ENCODE data around the gene LIPI. TPM values are rescaled to one million over a fixed set of nuclear protein-coding genes. Genes with fewer than 3 reads are reported as not detected.

LIPI gene
- total RNA-seq, result not detected

DNA sequence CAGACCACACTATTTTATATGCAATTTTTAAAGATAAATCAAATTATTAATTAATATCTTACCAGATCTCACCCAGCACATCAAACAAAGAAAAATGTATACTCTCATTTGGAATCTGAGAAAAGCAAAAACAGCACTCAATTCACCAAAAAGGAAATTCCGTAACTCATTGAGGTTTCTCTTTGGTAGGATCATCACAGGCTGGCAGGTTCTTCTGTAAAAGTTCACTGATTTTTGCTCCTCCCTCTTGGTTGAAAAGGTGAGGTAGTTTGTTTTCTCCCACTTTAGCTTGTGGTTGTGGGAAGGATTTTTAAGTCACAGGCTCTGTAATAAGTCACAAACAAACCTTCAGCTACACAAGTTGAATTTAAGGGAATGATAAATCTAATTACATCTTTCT lies at the start of gene LIPI:
Gene LIPI (minus strand): TSS at position 218 of the 400 bp plus-strand sequence. CDS start 110 bp downstream, at position 108.
- TF ChIP-seq, protein P1, sequence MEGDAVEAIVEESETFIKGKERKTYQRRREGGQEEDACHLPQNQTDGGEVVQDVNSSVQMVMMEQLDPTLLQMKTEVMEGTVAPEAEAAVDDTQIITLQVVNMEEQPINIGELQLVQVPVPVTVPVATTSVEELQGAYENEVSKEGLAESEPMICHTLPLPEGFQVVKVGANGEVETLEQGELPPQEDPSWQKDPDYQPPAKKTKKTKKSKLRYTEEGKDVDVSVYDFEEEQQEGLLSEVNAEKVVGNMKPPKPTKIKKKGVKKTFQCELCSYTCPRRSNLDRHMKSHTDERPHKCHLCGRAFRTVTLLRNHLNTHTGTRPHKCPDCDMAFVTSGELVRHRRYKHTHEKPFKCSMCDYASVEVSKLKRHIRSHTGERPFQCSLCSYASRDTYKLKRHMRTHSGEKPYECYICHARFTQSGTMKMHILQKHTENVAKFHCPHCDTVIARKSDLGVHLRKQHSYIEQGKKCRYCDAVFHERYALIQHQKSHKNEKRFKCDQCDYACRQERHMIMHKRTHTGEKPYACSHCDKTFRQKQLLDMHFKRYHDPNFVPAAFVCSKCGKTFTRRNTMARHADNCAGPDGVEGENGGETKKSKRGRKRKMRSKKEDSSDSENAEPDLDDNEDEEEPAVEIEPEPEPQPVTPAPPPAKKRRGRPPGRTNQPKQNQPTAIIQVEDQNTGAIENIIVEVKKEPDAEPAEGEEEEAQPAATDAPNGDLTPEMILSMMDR (IDR thresholded peaks at IDR 0.05), result no peak
- H3K36me3 ChIP-seq, result no peaks in the 10 kb centered on the region

DNA sequence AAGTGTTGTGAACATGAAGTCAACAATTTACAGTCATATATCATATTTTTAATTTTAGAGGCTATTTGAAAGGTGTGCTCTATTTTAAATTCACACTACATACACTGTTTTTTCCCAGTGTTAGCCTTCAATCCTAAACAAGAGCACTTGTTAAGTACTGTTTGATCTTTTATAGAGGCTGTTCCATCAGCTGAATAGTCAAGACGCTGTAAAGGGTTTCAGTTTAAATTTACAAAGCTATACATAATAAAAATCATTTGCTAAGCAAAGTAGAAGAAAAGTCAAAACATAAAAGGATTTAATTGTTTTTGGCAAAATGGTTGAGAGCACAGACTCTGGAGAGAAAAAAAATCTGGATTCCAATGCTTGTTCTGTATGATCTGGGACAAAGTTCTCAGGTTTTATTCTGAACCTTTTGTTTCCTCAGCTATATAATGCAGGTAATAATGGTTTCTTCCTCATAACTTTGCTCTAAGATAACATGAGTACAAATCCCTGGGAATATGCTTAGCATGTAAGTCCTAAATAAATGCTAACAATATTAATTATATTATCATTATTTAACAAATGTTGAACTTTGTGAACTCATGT lies 49.5 kb upstream of the LIPI start:
- Histone ChIP-seq H3K4me1 (ENCODE audit: control insufficient read depth in 1 of 2, low read depth in 2 of 2) (no peaks in the 10 kb centered on the region), H3K9me3 (no peaks in the 10 kb centered on the region), H3K4me3 (no peak overlapping the region), H3K27ac (no peak overlapping the region), H3K36me3 (no peaks in the 10 kb centered on the region), H3K27me3 (replicated peaks; ENCODE audit: insufficient read depth) (no peaks in the 10 kb centered on the region)
- no peak for ATAC-seq (ENCODE audit: insufficient number of reproducible peaks, low FRiP score, low read depth)
- TF ChIP-seq, protein P1 (IDR thresholded peaks at IDR 0.05), result no peak
- DNase-seq (ENCODE audit: low spot score), result no peak

More for the DNA sequence above, at the start of gene LIPI:
- Histone ChIP-seq H3K27ac (no peak within 1 kb of the TSS), H3K27me3 (replicated peaks; ENCODE audit: insufficient read depth) (no peaks in the 10 kb centered on the region), H3K9me3 (no peaks in the 10 kb centered on the region), H3K4me3 (no peak within 1 kb of the TSS), H3K4me1 (ENCODE audit: control insufficient read depth in 1 of 2, low read depth in 2 of 2) (peaks cover under 1 to 5% of the 10 kb centered on the region in 2 donors)
- no peak for ATAC-seq (ENCODE audit: insufficient number of reproducible peaks, low FRiP score, low read depth)
- DNase-seq (ENCODE audit: low spot score), result no peak

DNA sequence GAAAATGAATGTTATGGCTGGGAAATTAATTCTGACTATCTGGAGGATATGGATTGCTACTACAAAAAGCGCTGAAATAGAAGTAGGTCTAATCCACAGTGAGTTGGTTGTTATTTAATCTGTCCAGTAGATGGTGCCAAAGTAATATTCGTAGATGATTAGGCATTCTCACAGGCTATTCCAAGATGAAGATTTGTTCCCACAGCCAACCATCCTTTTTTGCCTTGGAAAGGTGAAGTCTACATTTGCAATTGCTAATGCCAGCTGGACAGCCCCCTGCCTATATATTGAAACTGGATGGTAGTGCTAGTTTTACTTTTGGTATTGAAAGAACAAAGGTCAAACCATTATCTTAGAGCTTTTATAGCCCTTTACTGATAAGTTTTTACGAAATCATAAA lies 49.0 kb upstream of the LIPI start:
- Histone ChIP-seq H3K27me3 (replicated peaks; ENCODE audit: insufficient read depth) (no peaks in the 10 kb centered on the region), H3K27ac (no peak overlapping the region), H3K4me1 (ENCODE audit: control insufficient read depth in 1 of 2, low read depth in 2 of 2) (no peaks in the 10 kb centered on the region), H3K9me3 (no peaks in the 10 kb centered on the region), H3K36me3 (no peaks in the 10 kb centered on the region), H3K4me3 (no peak overlapping the region)
- DNase-seq (ENCODE audit: low spot score), result no peak
- ATAC-seq (ENCODE audit: insufficient number of reproducible peaks, low FRiP score, low read depth), result no peak
- TF ChIP-seq, protein P1 (IDR thresholded peaks at IDR 0.05), result peak; percentile 42

DNA sequence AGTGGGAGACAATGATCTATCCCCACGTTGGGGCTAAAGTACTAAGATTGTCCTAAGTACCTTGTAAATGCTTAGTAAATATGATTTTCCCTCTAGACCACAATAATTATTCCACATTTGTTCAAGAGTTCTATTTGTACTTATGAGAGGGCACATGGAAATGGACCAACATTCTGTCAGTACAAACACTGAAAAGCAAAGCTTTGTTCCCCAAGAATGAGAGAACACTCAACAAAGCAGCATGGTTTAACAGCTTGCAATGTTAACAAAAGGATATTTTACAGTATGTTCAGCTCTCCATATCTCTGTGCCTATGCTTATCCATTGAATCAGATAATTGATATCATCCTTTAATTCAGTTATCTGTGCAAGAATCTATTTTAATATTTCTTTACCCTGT lies 40.6 kb upstream of the LIPI start:
- Histone ChIP-seq H3K27me3 (replicated peaks; ENCODE audit: insufficient read depth) (no peaks in the 10 kb centered on the region), H3K9me3 (no peaks in the 10 kb centered on the region), H3K4me1 (ENCODE audit: control insufficient read depth in 1 of 2, low read depth in 2 of 2) (no peaks in the 10 kb centered on the region), H3K27ac (no peak overlapping the region), H3K4me3 (no peak overlapping the region), H3K36me3 (no peaks in the 10 kb centered on the region)
- TF ChIP-seq, protein P1 (IDR thresholded peaks at IDR 0.05), result no peak
- DNase-seq (ENCODE audit: low spot score) (no peak), ATAC-seq (ENCODE audit: insufficient number of reproducible peaks, low FRiP score, low read depth) (no peak)

DNA sequence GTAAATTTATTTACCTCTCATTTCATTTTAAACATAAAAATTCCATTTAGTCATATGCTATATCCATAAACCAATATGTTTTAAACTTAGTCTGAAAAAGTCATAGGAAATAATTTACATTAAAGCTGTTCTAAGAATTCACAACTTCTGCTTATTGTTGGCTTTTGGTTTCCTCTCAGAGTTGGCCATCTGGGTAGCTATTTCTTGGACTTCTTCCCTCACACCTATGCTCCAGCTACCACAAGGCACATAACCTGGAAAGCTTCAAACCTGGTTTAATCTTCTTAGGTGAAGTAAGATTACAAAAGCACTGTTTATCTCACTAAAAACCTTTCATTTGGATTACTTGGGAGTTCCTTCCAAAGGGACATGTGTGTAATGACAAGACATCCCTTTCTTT lies 35.0 kb upstream of the LIPI start:
- H3K9me3 ChIP-seq, result no peaks in the 10 kb centered on the region
- no peaks in the 10 kb centered on the region for H3K27me3 ChIP-seq (replicated peaks; ENCODE audit: insufficient read depth)
- TF ChIP-seq, protein P1 (IDR thresholded peaks at IDR 0.05), result no peak
- ATAC-seq (ENCODE audit: insufficient number of reproducible peaks, low FRiP score, low read depth) (no peak), DNase-seq (ENCODE audit: low spot score) (no peak)
- H3K4me1 ChIP-seq (ENCODE audit: control insufficient read depth in 1 of 2, low read depth in 2 of 2), result no peaks in the 10 kb centered on the region
- H3K4me3 ChIP-seq, result no peak overlapping the region
- H3K36me3 ChIP-seq, result no peaks in the 10 kb centered on the region
- no peak overlapping the region for H3K27ac ChIP-seq

All from thoracic aorta (tissue), 2 donors.